ENCODE measurements around the gene ZNF568.

Gene ZNF568

DNA sequence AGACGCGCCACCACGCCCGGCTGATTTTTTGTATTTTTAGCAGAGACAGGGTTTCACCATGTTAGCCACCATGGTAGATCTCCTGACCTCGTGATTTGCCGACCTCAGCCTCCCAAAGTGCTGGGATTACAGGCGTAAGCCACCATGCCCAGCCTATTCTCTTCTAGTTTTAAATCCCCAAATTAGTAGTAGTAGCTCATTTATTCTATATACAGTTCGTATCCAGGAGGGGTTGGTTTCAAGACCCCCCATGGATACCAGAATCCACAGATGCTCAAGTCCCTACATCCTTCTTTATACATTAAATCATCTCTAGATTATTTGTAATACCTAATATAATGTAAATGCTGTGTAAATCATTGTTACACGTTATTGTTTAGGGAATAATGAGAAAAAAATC lies 2.0 kb downstream of the ZNF568 start:
- no peak overlapping the region for H3K4me3 ChIP-seq (replicated peaks; ENCODE audit: low read depth, low read length)
- TF ChIP-seq, protein P1, sequence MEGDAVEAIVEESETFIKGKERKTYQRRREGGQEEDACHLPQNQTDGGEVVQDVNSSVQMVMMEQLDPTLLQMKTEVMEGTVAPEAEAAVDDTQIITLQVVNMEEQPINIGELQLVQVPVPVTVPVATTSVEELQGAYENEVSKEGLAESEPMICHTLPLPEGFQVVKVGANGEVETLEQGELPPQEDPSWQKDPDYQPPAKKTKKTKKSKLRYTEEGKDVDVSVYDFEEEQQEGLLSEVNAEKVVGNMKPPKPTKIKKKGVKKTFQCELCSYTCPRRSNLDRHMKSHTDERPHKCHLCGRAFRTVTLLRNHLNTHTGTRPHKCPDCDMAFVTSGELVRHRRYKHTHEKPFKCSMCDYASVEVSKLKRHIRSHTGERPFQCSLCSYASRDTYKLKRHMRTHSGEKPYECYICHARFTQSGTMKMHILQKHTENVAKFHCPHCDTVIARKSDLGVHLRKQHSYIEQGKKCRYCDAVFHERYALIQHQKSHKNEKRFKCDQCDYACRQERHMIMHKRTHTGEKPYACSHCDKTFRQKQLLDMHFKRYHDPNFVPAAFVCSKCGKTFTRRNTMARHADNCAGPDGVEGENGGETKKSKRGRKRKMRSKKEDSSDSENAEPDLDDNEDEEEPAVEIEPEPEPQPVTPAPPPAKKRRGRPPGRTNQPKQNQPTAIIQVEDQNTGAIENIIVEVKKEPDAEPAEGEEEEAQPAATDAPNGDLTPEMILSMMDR (IDR thresholded peaks at IDR 0.05; ENCODE audit: low read length, missing control alignments), result no peak
- no peak for DNase-seq (ENCODE audit: low read depth)

DNA sequence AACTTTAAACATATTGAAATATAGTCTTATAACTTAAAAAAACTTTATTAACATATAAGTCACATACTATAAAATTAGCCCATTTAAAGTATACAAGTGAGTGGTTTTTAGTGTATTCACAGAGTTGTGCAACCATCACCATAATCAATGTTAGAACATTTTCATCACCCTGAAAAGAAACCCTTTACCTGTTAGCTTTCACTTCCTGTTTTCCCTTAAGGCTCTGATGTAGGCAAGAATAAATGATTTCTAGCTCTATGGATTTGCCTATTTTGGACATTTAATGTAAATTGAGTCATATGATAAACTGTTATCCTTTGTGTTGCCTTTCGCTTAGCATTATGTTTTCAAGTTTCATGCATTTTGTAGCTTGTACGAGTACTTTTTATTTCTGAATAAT lies 15.6 kb downstream of the ZNF568 start:
- TF ChIP-seq, protein P1 (IDR thresholded peaks at IDR 0.05; ENCODE audit: low read length, missing control alignments), result no peak
- no peak overlapping the region for H3K4me3 ChIP-seq (replicated peaks; ENCODE audit: low read depth, low read length)
- no peak for DNase-seq (ENCODE audit: low read depth)

DNA sequence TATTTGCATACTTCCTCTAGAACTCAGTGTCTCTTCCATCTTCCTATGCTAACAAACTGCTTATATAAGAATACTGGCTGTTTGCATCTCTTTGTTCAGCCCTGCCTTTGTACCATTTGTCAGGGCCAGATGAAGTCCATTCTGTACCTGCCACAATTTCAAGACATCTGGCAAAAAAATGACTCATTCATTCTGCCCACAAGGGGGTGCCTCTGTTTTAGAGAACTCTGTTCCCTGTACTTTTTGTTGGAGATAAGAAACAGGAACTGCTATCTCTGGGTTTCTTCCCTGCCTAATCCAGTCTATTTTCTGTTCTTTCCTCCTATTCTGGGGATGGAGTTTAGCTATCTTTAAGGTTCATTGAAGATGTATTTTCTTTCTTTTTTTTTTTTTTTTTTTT lies 23.0 kb downstream of the ZNF568 start:
- DNase-seq (ENCODE audit: low read depth), result no peak
- H3K4me3 ChIP-seq (replicated peaks; ENCODE audit: low read depth, low read length), result no peak overlapping the region
- TF ChIP-seq, protein P1 (IDR thresholded peaks at IDR 0.05; ENCODE audit: low read length, missing control alignments), result no peak

DNA sequence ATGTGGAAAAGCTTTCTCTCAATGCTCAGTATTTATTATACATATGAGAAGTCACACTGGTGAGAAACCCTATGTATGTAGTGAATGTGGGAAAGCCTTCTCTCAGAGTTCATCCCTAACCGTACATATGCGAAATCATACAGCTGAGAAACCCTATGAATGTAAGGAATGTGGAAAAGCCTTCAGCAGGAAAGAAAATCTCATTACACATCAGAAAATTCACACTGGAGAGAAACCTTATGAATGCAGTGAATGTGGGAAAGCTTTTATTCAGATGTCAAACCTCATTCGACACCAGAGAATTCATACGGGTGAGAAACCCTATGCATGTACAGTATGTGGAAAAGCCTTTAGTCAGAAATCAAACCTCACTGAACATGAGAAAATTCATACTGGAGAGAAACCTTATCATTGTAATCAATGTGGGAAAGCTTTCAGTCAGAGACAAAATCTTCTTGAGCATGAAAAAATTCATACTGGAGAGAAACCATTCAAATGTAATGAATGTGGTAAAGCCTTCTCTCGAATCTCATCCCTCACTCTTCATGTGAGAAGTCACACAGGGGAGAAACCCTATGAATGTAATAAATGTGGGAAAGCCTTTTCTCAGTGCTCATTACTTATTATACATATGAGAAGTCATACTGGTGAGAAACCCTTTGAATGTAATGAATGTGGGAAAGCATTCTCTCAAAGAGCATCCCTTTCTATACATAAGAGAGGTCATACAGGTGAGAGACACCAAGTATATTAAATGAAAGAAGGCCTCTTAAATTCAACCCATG lies 34.4 kb downstream of the ZNF568 start:
- DNase-seq (ENCODE audit: low read depth), result no peak
- TF ChIP-seq, protein P1 (IDR thresholded peaks at IDR 0.05; ENCODE audit: low read length, missing control alignments), result no peak
- no peak overlapping the region for H3K4me3 ChIP-seq (replicated peaks; ENCODE audit: low read depth, low read length)

DNA sequence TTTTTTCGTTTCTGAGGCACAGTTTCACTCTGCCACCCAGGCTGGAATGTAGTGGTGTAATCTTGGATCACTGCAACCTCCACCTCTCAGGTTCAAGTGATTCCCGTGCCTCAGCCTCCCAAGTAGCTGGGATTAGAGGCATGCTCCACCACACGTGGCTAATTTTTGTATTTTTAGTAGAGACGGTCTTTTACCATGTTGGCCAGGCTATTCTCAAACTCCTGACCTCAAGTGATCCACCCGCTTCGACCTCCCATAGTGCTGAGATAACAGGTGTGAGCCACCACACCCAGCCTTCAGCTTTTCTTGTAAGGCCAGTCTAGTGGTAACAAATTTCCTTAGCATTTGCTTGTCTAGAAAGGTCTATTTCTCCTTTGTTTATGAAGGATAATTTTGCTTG lies 46.2 kb downstream of the ZNF568 start:
- no peak overlapping the region for H3K4me3 ChIP-seq (replicated peaks; ENCODE audit: low read depth, low read length)
- TF ChIP-seq, protein P1 (IDR thresholded peaks at IDR 0.05; ENCODE audit: low read length, missing control alignments), result no peak
- DNase-seq (ENCODE audit: low read depth), result no peak

DNA sequence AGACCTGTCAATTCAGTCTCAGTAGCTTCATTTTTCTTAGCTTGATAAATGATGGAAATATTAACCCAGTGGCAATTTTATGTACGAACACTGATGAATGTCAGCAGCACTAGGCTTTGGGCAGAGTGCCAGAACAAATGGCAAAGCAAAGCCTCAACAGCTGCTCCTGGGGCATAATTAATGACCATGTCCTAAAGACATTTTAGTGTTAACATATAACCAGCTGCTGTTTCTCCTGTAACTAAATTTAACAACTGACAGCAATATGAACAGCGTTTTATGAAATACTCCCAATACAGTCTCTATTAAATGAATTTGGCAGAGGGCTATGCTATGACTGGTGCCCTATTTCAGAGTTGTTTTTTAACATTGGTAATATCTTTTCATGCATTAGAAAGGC lies 47.1 kb downstream of the ZNF568 start:
- TF ChIP-seq, protein P1 (IDR thresholded peaks at IDR 0.05; ENCODE audit: low read length, missing control alignments), result no peak
- H3K4me3 ChIP-seq (replicated peaks; ENCODE audit: low read depth, low read length), result no peak overlapping the region
- no peak for DNase-seq (ENCODE audit: low read depth)

DNA sequence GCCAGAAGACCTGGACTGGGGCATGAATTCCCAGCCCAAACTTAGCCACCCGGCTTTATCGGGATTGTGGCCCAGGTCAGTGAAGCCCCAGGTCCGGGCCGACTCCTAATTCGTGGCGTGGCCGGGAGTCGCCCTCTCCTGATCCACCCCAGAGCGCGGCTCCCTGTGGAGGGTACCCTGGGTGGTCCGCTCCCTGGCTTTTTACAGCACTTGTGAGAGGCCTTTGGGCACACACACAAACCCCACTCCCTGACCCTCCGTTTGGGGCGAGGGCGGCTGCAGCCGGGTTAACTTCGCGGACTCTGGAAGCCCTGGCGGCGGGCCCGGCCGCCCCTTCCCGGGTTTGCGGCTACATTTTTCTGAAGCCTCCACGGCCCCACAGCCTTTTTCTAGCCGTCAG lies 56.4 kb downstream of the ZNF568 start:
- TF ChIP-seq, protein P1 (IDR thresholded peaks at IDR 0.05; ENCODE audit: low read length, missing control alignments), result no peak
- no peak for DNase-seq (ENCODE audit: low read depth)
- H3K4me3 ChIP-seq (replicated peaks; ENCODE audit: low read depth, low read length), result peak overlapping the region; percentile 77
